ENCODE results near the gene MBLAC1. TPM values are rescaled to one million over a fixed set of nuclear protein-coding genes. Genes with fewer than 3 reads are reported as not detected.

The MBLAC1 gene
- total and polyA plus RNA-seq, 9 of the 15 experiments (the other 6 are each of a cell fraction or from before 2014, with no cell fraction given), result 0.03 to 3.1 (median 0.52) TPM

- no peak for TF ChIP-seq SRSF3 (IDR thresholded peaks at IDR 0.05; ENCODE audit: insufficient read depth, low read length)
- TF ChIP-seq CREM (IDR thresholded peaks at IDR 0.05; ENCODE audit: low read depth), result 0 out of 2 replicates have a peak, but pooled peaks have one; percentile 12
- TF ChIP-seq MYC (IDR thresholded peaks at IDR 0.05; ENCODE audit: low read depth, low read length), result no peak
- 0 out of 2 replicates have a peak, but pooled peaks have one; percentile 32 for TF ChIP-seq MYC (CRISPR knock-in tag; IDR thresholded peaks at IDR 0.05; ENCODE audit: borderline replicate concordance, low read depth)
- TF ChIP-seq ZBTB33 (CRISPR knock-in tag; IDR thresholded peaks at IDR 0.05), result peak; percentile 39; the same call in 1 of the 2 replicates
- TF ChIP-seq ILF3 (IDR thresholded peaks at IDR 0.05; ENCODE audit: borderline replicate concordance), result peak; percentile 72; the same call in 1 of the 2 replicates
- no peak for TF ChIP-seq IRF1 (CRISPR knock-in tag; IDR thresholded peaks at IDR 0.05; ENCODE audit: borderline replicate concordance)
- peak; percentile 84 for TF ChIP-seq POLR2A (conservative IDR thresholded peaks at IDR 0.05)
- peak; percentile 80 for TF ChIP-seq BHLHE40 (IDR thresholded peaks at IDR 0.05; ENCODE audit: low read length)
- no peak for TF ChIP-seq NR3C1 (CRISPR knock-in tag; IDR thresholded peaks at IDR 0.05)
- TF ChIP-seq, protein P1, sequence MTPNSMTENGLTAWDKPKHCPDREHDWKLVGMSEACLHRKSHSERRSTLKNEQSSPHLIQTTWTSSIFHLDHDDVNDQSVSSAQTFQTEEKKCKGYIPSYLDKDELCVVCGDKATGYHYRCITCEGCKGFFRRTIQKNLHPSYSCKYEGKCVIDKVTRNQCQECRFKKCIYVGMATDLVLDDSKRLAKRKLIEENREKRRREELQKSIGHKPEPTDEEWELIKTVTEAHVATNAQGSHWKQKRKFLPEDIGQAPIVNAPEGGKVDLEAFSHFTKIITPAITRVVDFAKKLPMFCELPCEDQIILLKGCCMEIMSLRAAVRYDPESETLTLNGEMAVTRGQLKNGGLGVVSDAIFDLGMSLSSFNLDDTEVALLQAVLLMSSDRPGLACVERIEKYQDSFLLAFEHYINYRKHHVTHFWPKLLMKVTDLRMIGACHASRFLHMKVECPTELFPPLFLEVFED (CRISPR knock-in tag; conservative IDR thresholded peaks at IDR 0.05), result peak; percentile 16; the same call in 1 of the 2 replicates
- no peak for TF ChIP-seq NUFIP1 (IDR thresholded peaks at IDR 0.05; ENCODE audit: partially characterized antibody)
- peak; percentile 20; the same call in 1 of the 2 replicates for TF ChIP-seq CHD2 (IDR thresholded peaks at IDR 0.05; ENCODE audit: low read depth, low read length)
- TF ChIP-seq RFX7 (CRISPR knock-in tag; IDR thresholded peaks at IDR 0.05), result 0 out of 2 replicates have a peak, but pooled peaks have one; percentile 38
- no peak for TF ChIP-seq HCFC1 (IDR thresholded peaks at IDR 0.05; ENCODE audit: low read depth, low read length)
- TF ChIP-seq, protein P2, sequence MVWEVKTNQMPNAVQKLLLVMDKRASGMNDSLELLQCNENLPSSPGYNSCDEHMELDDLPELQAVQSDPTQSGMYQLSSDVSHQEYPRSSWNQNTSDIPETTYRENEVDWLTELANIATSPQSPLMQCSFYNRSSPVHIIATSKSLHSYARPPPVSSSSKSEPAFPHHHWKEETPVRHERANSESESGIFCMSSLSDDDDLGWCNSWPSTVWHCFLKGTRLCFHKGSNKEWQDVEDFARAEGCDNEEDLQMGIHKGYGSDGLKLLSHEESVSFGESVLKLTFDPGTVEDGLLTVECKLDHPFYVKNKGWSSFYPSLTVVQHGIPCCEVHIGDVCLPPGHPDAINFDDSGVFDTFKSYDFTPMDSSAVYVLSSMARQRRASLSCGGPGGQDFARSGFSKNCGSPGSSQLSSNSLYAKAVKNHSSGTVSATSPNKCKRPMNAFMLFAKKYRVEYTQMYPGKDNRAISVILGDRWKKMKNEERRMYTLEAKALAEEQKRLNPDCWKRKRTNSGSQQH (CRISPR knock-in tag; IDR thresholded peaks at IDR 0.05), result peak; percentile 57; the same call in 1 of the 2 replicates
- peak; percentile 75 for TF ChIP-seq POLR2G (IDR thresholded peaks at IDR 0.05; ENCODE audit: low read depth, low read length)
- no peak for TF ChIP-seq TSC22D4 (tag; IDR thresholded peaks at IDR 0.05)
- TF ChIP-seq SP2 (IDR thresholded peaks at IDR 0.05; ENCODE audit: extremely low read depth, low read depth, low read length, poor library complexity, severe bottlenecking), result no peak
- TF ChIP-seq, protein P3, sequence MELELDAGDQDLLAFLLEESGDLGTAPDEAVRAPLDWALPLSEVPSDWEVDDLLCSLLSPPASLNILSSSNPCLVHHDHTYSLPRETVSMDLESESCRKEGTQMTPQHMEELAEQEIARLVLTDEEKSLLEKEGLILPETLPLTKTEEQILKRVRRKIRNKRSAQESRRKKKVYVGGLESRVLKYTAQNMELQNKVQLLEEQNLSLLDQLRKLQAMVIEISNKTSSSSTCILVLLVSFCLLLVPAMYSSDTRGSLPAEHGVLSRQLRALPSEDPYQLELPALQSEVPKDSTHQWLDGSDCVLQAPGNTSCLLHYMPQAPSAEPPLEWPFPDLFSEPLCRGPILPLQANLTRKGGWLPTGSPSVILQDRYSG (tag; conservative IDR thresholded peaks at IDR 0.05; ENCODE audit: low read depth), result no peak
Observed at GRCh38 chr7:100091411-100092181, 35.2 kb upstream of the MBLAC1 start (continued).
